Gastroesophageal sphincter (tissue), 3 donors: ENCODE measurements around the gene NOL6.

Experiments used
- POLR2A ChIP-seq, 2 donors: fragments of 450-650 bp; IDR thresholded peaks; one replicate each; pipeline ENCODE4 v1.6.1; 2017; ENCODE audit warnings: antibody characterized with exemption in 2 of 2, mild to moderate bottlenecking in 2 of 2, moderate library complexity in 1 of 2
- POLR2AphosphoS5 ChIP-seq: sonication (generic); formaldehyde crosslinking; IDR thresholded peaks from one replicate; pipeline ENCODE4 v1.6.1; 2017; ENCODE audit warnings: antibody characterized with exemption
- TF ChIP-seq, protein P1 (sequence below), 4 experiments: fragments of 200-600 bp in 2 of 4; fragments of 450-650 bp in 2 of 4; sonication (generic) in 1 of 4; IDR thresholded peaks; one replicate each; pipeline ENCODE4 v1.5.1; 2017 to 2019; ENCODE audit warnings: antibody characterized with exemption in 4 of 4, mild to moderate bottlenecking in 2 of 4, moderate library complexity in 2 of 4

GRCh38 chr9:33419708-33420303 lies 53.9 kb downstream of the NOL6 start:
- TF ChIP-seq, protein P1, sequence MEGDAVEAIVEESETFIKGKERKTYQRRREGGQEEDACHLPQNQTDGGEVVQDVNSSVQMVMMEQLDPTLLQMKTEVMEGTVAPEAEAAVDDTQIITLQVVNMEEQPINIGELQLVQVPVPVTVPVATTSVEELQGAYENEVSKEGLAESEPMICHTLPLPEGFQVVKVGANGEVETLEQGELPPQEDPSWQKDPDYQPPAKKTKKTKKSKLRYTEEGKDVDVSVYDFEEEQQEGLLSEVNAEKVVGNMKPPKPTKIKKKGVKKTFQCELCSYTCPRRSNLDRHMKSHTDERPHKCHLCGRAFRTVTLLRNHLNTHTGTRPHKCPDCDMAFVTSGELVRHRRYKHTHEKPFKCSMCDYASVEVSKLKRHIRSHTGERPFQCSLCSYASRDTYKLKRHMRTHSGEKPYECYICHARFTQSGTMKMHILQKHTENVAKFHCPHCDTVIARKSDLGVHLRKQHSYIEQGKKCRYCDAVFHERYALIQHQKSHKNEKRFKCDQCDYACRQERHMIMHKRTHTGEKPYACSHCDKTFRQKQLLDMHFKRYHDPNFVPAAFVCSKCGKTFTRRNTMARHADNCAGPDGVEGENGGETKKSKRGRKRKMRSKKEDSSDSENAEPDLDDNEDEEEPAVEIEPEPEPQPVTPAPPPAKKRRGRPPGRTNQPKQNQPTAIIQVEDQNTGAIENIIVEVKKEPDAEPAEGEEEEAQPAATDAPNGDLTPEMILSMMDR (IDR thresholded peaks at IDR 0.05): no peak
- TF ChIP-seq POLR2AphosphoS5 (no peak), POLR2A (IDR thresholded peaks at IDR 0.05) (no peak)
